Embryonic facial prominence (tissue), 1 donor: Measurements from ENCODE around the gene CTXN2.
A peak's percentile ranks its signal among the peaks of the same experiment; 100 is the strongest.

Source experiments
- DNase-seq: peaks from one replicate; pipeline ENCODE4 v3.0.0-alpha.2; 2016; ENCODE audit errors: extremely low spot score

CTXN2 gene

DNA sequence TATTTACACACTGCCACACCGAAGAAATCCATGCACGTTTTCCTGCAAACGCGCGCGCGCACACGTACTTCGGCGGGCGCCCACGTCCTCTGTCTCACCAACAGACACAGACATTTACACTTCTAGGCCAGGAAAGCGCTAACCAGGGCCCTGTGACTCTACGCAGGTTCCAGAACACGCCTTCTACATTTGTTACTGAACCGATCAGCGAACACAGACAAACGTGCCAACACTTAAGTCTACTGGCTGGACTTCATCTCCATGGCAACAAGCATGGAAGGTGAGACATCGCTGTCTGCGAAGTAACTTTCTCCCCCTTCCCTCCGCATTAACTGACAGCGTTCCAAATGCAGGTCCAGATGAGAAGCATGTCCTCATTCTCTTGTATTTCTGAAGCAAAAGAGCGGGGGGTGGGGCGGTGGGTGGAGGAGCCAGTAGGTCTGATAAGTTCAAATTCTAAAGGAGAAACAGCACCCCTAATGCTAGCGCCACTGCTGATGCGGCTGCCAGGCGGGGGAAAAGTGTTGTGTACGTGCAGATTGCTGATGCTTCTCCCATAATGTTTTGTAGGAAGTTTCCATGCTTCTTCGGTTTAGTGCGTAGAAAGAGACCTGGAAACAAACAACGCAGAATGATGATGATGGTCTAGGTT is at the start of gene CTXN2:
Gene CTXN2, plus strand, starts transcription at position 92 of the 652 bp plus-strand sequence. CDS start 9,636 bp downstream, outside the sequence.
- DNase-seq = no peak

- no peak for DNase-seq
Measured at GRCh38 chr15:48143856-48144255, 47.6 kb upstream of the CTXN2 start.

DNA sequence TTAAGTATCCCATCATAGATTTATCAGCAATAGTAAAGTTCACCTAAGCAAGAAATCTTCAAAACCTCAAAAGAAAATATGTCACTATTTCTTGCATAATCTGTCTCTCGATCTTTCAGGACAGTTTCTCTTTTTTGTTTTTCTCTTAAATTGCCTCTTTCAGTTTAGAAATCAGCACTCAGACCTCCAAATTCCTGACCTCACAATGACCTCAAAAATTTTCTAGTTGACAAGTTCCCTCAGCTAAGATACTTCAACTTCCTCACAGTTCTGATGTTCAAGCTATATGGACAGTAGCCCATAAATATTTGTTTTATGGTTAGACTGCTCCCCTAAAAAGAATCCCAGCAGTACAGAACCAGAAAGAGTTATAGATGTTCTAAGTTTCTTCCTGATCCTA is 46.6 kb upstream of the CTXN2 start:
- no peak for DNase-seq

GRCh38 chr15:48145923-48146322 is 45.5 kb upstream of the CTXN2 start:
- DNase-seq = no peak

GRCh38 chr15:48147358-48147757 is 44.1 kb upstream of the CTXN2 start:
- no peak for DNase-seq

DNA sequence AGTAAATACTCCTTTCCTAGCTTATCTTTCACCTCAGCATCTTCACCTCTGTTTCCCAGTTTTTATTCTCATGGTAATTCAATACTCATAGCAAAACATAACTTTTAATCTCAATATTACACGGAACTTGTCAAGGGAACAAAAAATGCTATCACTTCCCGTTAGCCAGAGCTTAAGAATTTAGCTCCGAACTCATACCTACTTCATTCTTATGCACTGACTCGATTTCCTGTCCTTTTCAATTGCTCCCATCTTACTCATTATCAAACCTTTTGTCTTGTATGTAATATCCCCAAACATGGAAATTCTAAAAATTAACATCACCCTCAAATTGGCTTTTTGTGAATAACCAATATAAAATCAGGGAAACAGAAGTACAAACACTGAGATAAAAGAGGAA is 41.6 kb upstream of the CTXN2 start:
- no peak for DNase-seq

DNA sequence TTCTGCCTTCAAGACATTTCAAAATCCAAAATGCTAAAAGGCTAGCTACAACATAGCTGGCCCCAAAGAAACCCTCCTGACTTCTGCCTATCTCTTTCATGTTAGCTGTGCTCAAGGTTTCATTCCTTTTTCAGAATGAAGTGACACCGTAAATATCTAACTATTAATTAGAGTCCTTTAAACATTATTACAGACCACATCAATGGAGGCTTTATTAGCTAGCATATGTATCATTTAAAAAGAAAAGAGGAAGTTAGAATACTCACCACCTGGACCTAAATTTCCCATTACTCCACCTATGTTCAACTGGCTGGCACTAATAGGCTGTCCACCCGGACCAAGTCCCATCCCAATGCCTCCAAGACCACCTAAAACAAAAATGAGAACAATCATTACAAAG is 37.9 kb upstream of the CTXN2 start:
- no peak for DNase-seq

DNA sequence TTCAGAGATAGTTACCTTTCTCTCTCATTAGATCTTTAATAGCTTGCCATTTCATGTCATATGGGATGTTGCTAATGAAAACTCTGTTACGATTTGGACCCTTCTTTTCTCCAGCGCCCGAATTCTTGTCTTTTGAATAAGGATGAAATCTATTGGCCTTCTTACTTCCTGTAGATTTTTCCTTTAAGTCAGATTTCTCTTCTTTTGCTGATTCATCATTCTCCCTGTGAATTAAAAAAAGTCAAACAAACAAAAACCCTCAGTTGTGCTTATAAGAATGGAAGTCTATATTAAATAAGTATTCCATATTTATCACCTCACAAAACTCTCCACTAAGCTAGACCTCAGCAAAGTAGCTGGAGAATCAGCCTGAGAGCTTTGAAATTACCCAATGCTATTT is 22.8 kb upstream of the CTXN2 start:
- no peak for DNase-seq

DNA sequence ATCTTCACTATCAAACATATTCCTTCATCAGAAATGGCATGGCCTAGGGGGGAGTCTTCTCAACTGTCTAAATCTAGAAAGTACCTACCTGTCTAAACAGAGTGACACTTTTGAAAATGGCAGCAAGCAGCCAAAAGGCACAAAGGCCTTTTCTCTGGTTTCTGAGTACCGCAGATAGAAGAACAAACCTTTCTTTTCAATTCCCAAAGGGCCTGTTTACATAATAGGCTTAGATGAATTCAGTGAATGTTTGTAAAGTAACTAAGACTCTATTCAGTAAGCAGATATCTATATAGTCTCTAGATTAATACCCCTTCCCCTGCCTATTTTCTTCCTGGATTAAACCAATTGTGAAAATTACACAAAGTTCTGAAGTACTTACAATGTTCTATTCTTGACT is 20.5 kb upstream of the CTXN2 start:
- DNase-seq = no peak

DNA sequence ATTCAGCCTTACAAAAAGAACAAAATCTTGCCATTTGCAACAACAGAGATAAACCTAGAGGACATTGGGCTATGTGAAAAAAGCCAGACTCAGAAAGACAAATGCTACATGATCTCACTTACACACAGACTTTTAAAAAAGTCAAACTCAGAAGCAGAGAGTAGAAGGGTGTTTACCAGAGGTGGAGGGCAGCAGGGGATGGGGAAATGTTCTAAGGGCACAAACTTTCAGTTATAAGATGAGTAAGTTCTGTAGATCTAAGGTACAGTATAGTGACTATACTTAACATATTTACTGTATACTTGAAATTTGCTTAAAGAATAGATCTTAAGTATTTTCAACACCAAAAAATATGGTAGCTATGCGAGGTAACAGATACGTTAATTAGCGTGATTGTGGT is 16.3 kb upstream of the CTXN2 start:
- no peak for DNase-seq

- no peak for DNase-seq
Measured at GRCh38 chr15:48176112-48176511, 15.4 kb upstream of the CTXN2 start.

DNA sequence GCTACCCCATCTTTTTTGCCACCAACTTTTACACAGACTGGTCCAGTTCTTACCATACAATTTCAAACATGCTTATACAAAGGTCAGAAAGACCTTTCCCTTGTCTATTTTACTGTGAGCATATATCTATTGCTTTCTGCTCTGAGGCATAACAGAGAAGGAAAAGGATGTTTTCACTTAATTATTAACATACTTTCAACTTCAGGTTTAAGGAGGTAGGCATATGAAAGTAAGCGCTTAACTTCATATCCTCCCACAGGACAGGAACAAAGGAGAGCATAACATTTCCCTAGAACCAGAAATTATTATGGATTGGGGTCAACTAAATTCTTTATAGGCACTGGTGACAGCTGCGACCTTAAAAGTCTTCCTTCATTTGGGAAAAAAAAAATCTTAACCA is 14.5 kb upstream of the CTXN2 start:
- DNase-seq = no peak

- peak; percentile 43 for DNase-seq
Measured at GRCh38 chr15:48177383-48177765, 14.1 kb upstream of the CTXN2 start.

- peak; percentile 55 for DNase-seq
Measured at GRCh38 chr15:48177766-48178647, 13.5 kb upstream of the CTXN2 start, which contains the start of gene MYEF2. Gene MYEF2, minus strand, starts transcription at chr15:48178295. Its CDS starts 58 bp downstream, at chr15:48178237.

- no peak for DNase-seq
Measured at GRCh38 chr15:48178648-48178931, 12.9 kb upstream of the CTXN2 start.

GRCh38 chr15:48182749-48183148 is 8.7 kb upstream of the CTXN2 start:
- no peak for DNase-seq

DNA sequence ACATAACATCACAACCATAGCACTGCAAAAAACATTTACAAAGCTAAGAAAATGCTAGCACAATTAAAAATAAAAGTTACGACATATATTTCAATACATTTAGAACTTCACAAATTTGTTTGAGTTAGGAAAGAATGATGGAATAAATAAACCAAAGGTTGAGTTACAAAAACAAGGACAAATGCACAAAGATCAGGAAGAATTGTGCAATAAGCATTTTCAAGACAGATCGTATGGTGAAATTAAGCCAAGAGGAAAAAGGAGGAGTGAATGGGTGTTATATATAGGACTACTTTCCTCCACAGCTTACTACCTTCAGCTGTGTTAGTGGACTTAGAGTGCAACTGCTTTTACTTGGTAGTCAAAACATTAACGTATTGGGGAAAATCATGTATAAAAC is 5.9 kb upstream of the CTXN2 start:
- DNase-seq = no peak

- no peak for DNase-seq
Measured at GRCh38 chr15:48186271-48186670, 5.2 kb upstream of the CTXN2 start.

GRCh38 chr15:48190932-48191573 is 412 bp upstream of the CTXN2 start:
- peak; percentile 57 for DNase-seq

GRCh38 chr15:48202068-48202467 is 10.6 kb downstream of the CTXN2 start:
- DNase-seq = no peak

GRCh38 chr15:48205981-48206380 is 14.5 kb downstream of the CTXN2 start, which contains the start of gene SLC12A1:
Gene SLC12A1, plus strand, starts transcription at chr15:48206302. Its CDS starts 1,418 bp downstream, at chr15:48207720.
- no peak for DNase-seq

- no peak for DNase-seq
Measured at GRCh38 chr15:48221261-48221660, 29.8 kb downstream of the CTXN2 start.

- no peak for DNase-seq
Measured at GRCh38 chr15:48221885-48222284, 30.4 kb downstream of the CTXN2 start.
